Activated CD8-positive, alpha-beta memory T cell treated with anti-CD3 and anti-CD28 coated beads for 36 hours (primary cell): ENCODE measurements around the gene ACTL9. TPM values are rescaled to one million over a fixed set of nuclear protein-coding genes. Genes with fewer than 3 reads are reported as not detected.

ENCODE experiments used
- CTCF ChIA-PET: fragments of 350-600 bp; sonication (Branson Sonifier 250); formaldehyde crosslinking; loops from one replicate; lab custom pipeline; 2021; ENCODE audit warnings: antibody characterized with exemption; lab: Charles Lee
- POLR2A ChIA-PET: fragments of 350-600 bp; sonication (Branson Sonifier 250); formaldehyde crosslinking; loops from one replicate; lab custom pipeline; 2021; ENCODE audit warnings: antibody characterized with exemption; lab: Charles Lee
- total RNA-seq, 2 experiments: library from RNA; stranded (reverse); gene quantifications; one replicate each; pipeline ENCODE4 v1.2.3, GENCODE V29; 2021

ACTL9 gene
- total RNA-seq, 2 experiments from 2014 or later, result not detected

DNA sequence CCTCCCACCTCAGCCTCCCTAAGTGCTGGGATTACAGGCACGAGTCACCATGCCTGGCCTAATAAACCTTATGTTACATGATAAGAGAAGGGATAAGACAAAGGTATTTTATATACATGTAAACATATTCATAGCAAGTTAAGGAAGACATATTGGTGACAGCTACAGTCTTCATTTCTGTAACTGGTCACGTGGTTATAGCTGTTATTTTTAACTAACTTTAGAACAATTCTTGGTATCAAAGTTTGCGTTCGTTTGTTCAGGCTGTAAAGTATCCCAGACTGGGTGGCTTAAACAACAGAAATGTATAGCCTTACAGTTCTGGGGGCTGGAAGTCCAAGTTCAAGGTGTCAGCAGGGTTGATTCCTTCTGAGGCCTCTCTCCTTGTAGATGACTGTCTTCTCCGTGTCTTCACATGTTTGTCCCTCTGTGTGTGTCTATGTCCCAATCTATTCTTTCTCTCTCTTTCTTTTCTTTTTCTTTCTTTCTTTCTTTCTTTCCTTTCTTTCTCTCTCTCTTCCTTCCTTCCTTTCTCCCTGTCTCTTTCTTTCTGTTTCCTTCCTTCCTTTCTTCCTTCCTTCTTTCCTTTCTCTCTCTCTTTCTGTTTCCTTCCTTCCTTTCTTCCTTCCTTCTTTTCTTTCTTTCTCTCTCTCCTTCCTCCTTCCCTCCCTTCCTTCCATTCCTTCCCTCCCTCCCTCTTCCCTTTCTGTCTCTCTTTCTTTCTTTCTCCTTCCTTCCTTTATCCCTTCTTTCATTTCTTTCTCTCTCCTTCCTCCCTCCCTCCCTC lies 7.6 kb downstream of the ACTL9 start:
- CTCF ChIA-PET, result interaction anchor here (4.7 kb wide), 1 partner anchor 35 kb away, joined by 57 read pairs; no protein-coding TSS in a partner anchor

DNA sequence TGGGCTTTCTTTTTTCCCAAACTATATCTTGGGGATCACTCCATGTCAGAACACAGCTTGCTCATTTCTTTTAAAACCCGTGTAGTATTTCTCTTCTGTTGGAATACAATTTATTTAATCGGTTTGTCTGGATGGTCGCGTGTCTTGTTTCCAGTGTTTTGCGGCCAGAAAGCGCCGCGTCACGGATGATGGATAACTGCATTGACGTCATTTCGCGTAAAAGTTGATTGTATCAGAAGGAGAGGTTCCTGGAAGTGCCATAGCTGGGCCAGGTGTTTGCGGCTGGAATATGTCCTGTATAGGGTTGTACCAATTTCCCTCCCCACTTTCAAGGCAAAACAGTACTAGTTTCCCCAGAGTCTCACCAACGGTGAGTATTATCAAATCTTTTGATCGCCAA lies 9.7 kb downstream of the ACTL9 start:
- ChIA-PET POLR2A (interaction anchor here (0.7 kb wide), 1 partner anchor 370 kb away, joined by 3 read pairs; no protein-coding TSS in a partner anchor), CTCF (interaction anchor here (1.2 kb wide), 1 partner anchor 34 kb away, joined by 6 read pairs; no protein-coding TSS in a partner anchor)

More for the DNA sequence above, 7.6 kb downstream of the ACTL9 start:
- POLR2A ChIA-PET, result no interaction called here

GRCh38 chr19:8686549-8686948 lies 12.0 kb downstream of the ACTL9 start:
- ChIA-PET POLR2A (no interaction called here), CTCF (interaction anchor here (0.6 kb wide), 1 partner anchor 1263 kb away, joined by 5 read pairs; no protein-coding TSS in a partner anchor)

DNA sequence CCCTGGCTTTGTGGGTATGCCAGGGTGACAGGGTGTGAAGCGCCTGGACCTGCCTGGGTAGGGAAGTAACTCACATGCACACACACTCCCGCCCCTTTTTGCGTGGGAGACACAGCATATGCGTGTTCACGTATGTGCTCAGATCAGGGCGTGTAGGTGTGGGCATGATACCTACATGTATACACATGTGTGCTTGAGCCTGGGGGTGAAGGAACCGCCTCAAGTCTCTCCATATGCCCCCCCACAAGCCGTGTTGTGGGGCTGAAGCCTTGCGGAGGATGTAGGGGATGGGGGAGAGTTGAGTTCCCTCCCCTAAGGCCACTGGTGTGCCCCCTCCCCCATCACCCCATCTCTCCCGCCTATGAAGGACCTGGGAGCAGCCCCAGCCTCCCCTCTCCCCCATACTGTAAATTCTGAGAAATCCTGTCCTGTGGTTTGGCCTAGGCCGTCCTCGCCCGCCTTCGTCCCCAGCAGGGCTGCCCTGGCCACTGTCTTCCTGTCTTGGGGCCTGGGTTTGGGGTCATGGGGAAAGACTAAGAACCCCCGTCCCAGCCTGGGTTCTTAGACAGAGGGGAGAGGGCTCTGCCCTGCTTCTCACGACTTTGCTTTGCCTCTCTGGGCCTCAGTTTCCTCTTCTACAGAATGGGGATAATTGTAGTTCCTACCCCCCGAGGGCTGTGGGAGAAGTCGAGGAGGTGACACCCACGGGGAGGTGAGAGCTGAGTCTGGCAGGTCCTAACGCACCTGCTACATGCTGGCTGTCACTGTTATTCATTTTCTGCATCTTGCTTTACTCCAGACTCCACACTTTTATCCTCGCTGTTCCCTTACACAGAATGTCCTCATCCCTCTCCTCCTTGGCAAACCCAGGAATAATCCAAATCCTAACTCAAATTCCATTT lies 14.3 kb downstream of the ACTL9 start:
- ChIA-PET CTCF (no interaction called here), POLR2A (no interaction called here)

DNA sequence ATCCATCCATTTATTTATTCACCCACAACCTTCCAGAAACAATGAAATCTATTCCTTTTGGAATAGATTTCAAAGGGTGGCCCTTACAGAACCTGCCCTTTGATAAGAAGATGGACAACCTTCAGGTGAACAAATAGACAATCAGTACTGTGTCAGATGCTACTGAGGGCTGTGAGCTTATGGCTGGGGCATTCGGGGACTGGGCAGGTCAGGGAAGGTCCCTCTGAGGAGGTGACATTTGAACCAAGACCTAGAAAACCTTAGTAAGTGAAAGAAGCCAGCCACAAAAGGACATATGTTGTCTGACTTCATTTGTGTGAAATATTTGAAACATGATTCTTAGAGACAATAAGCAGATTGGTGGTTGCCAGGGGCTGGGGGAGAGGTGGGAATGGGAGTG lies 15.7 kb downstream of the ACTL9 start:
- CTCF ChIA-PET, result no interaction called here

GRCh38 chr19:8682472-8682871 lies 16.1 kb downstream of the ACTL9 start:
- POLR2A ChIA-PET, result no interaction called here
- CTCF ChIA-PET, result interaction anchor here (1.6 kb wide), 1 partner anchor 27 kb away, joined by 4 read pairs; no protein-coding TSS in a partner anchor

More for the DNA sequence above, 15.7 kb downstream of the ACTL9 start:
- POLR2A ChIA-PET, result no interaction called here

DNA sequence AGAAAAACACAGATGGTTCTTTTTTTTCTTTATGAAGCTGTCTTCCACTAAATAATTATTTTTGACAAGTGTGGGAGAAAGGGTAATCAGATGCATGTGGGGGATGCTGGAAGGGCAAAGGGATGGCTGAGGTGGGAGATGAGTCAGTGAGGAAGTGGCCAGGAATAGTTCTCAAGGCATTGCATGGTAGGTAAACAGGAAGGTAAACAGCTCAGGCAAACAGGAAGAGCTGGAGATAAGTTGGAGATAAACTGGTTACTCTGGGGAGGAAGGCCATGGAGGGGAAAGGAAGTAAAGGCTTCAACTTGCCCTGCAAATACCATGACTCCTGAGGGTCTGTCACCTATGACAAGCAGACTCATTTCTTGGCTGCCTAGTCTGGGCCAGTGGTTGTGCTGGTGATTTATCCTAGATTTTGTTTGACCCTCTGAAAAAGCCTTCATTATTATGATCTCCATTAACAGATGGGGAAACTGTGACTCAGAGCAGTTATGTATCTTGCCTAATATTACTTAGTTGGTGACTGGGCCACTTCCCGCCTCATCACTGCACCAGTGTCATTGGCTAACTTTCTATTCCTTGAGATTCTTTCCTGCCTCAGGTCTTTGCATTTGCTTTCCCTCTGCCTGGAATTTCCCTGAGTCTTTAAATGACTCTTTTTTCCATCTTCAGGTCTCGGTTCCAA lies 17.1 kb downstream of the ACTL9 start:
- ChIA-PET CTCF (interaction anchor here (0.6 to 1.6 kb wide), 3 partner anchors 12 to 254 kb away, joined by 3 to 4 read pairs (median 3); no protein-coding TSS in a partner anchor), POLR2A (interaction anchor here (0.6 kb wide), 1 partner anchor 23 kb away, joined by 3 read pairs; no protein-coding TSS in a partner anchor)

DNA sequence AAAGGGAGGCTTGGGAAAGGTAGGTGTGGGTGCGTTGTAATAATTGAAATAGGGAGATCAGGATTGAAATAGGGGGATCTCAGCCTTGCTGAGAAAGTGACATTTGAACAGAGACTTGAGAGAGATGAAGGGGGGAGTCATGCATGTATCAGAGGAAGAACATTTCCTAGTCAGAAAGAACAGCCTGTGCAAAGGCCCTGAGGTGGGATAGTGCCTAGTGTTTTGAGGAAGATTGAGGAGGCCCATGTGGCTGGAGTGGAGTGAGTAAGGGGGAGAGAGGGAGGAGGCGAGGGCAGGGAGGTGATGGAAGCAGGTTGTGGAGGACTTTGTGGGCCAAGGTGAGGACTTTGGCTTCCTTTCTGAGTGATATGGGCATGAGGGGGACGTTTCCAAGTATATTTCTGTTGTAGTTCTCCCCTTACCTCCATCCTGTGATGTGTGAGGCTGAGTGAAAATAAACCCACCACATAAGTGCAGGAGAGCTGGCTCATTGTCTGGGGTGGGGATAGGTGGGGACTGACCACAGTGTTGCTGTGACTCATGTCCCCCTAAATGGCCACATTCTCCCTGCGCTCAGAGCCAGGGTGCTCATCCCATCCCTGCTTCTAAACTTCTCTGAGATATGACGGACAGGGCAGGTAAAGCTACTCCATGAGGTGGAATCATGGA lies 17.8 kb downstream of the ACTL9 start:
- POLR2A ChIA-PET, result interaction anchor here (0.6 kb wide), 1 partner anchor 24 kb away, joined by 3 read pairs; no protein-coding TSS in a partner anchor
- CTCF ChIA-PET, result interaction anchor here (0.6 to 1.6 kb wide), 4 partner anchors 13 to 253 kb away, joined by 3 to 4 read pairs (median 4); no protein-coding TSS in a partner anchor

DNA sequence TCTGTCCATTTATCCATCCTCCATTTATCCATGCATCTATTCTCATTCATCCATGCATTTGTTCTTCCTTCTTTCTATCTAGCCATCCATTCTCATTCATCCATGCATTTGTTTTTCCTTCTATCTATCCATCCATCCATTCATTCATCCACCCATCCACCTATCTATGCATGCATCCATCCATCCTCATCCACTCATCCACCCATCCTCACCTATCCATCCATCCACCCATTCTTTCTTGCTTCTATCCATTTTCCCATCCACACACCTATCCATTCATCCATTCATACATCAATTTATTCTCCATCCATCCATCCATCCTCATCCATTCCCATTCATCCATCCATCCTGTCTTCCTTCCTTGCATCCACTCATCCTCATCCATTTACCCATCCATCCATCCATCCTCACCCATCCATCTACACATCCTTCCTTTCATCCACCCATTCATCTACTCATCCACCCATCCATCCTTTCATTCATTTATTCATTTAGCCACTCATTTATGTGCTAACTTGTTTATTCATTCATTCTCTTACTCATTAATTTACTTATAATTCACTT lies 20.3 kb downstream of the ACTL9 start:
- CTCF ChIA-PET, result no interaction called here
- POLR2A ChIA-PET, result no interaction called here

GRCh38 chr19:8675066-8675465 lies 23.5 kb downstream of the ACTL9 start:
- POLR2A ChIA-PET, result no interaction called here
- CTCF ChIA-PET, result no interaction called here

DNA sequence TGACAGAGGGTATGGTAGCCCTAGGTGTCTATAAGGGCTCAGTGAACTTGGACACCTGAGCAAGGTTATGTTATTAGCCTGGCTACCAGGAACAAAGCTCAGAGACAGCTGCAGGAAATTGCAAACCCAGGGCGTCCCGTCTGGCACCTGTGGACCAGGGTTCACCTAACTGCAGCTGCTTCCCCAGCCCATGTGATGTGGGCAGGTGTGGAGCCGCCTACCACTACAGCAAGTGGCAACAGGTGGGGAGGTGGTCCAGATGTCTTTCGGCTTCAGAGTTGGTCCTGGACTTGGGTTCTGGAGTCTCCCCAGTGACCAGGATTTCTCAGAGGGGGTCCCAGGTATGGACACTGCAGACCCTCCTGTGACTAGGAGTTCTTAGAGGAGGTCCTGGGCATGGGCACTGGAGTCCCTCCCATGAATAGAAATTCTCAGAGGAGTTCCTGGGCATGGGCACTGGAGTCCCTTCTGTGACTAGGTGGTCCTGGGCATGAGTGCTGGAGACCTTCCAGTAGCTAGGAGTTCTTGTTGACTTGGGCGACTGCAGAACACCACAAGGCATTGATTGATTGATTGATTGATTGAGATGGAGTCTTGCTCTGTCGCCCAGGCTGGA lies 25.2 kb downstream of the ACTL9 start:
- CTCF ChIA-PET, result no interaction called here
- POLR2A ChIA-PET, result no interaction called here

- ChIA-PET CTCF (no interaction called here), POLR2A (no interaction called here)
Measured at GRCh38 chr19:8666814-8667405, 31.7 kb downstream of the ACTL9 start.

DNA sequence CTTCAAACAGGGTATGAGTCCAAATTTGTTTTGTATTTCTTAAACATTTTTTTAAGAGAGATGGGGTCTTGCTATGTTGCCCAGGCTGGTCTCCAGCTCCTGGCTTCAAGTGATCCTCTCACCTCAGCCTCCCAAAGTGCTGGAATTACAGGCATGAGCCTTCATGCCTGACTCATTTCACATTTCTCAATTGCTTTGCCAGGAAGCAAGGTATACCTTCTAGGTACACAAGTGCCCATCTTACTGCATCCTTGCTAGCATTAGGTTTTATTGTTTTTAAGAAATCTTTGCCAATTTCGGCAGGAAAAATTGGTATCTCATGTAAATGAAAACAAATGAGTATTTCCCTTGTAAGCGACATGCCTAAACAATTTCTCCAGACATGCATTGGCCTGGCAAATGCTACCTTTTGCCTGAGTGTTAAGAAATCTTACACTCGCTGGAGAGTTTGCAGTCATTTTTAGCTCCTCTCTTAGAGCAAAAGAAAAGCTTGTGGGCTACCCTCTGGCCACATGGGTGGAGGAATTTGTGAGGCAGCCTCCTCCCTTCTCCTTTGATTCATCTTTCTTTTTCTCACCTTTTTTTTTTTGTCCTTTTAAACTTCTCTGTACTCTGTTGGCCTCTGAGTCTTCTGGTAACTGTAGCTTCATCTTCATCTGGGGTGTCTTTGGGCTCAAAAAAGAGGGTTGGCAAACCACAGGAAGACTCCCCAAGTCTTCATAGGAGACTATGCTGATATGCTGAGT lies 33.0 kb downstream of the ACTL9 start:
- ChIA-PET CTCF (interaction anchor here (0.5 to 3.6 kb wide), 4 partner anchors 11 to 84 kb away, joined by 3 to 21 read pairs (median 5); no protein-coding TSS in a partner anchor), POLR2A (no interaction called here)

GRCh38 chr19:8664671-8665057 lies 33.9 kb downstream of the ACTL9 start:
- ChIA-PET POLR2A (no interaction called here), CTCF (interaction anchor here (1.5 to 3.6 kb wide), 3 partner anchors 10 to 29 kb away, joined by 3 to 21 read pairs (median 7); no protein-coding TSS in a partner anchor)

- ChIA-PET POLR2A (interaction anchor here (0.7 kb wide), 1 partner anchor 95 kb away, joined by 3 read pairs; no protein-coding TSS in a partner anchor), CTCF (interaction anchor here (1.1 to 3.6 kb wide), 3 partner anchors 10 to 30 kb away, joined by 4 to 21 read pairs (median 7); no protein-coding TSS in a partner anchor)
Measured at GRCh38 chr19:8663920-8664670, 34.5 kb downstream of the ACTL9 start.

DNA sequence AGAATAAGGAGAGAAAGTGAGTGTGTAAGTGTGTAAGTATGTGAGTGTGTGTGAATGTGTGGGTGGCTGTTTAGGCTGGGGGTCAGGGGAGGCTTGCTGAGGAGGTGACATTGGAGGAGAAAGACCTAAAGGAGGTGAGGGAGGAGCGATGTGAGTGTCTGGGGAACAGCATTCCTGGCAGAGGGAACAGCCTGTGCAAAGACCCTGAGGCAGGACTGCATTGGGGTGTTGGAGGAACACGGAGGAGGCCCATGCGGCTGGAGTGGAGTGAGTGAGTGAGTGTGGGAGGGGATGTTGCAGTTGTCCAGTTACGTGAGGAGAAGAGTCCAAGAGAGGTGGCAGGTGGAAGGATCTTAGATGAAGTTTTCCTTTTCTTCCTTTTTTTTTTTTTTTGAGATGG lies 36.3 kb downstream of the ACTL9 start:
- ChIA-PET CTCF (no interaction called here), POLR2A (no interaction called here)
